ENCODE measurements around the gene MIER2. TPM values are rescaled to one million over a fixed set of nuclear protein-coding genes. Genes with fewer than 3 reads are reported as not detected.
"Not testable (repeated sequence)": the region's sequence is repeated elsewhere in the genome, so short reads cannot be mapped to it uniquely, and the experiment has no call there.

The MIER2 gene
- total RNA-seq, 1 donor = 10.5 TPM

- no peak for DNase-seq (ENCODE audit: low read depth in 2 of 3, low spot score in 2 of 3)
Observed at GRCh38 chr19:291006-291521, 53.5 kb downstream of the MIER2 start, which contains the start of gene PLPP2. TSS of gene PLPP2 (minus strand) at chr19:291403. CDS start at chr19:291336, 67 bp downstream.

DNA sequence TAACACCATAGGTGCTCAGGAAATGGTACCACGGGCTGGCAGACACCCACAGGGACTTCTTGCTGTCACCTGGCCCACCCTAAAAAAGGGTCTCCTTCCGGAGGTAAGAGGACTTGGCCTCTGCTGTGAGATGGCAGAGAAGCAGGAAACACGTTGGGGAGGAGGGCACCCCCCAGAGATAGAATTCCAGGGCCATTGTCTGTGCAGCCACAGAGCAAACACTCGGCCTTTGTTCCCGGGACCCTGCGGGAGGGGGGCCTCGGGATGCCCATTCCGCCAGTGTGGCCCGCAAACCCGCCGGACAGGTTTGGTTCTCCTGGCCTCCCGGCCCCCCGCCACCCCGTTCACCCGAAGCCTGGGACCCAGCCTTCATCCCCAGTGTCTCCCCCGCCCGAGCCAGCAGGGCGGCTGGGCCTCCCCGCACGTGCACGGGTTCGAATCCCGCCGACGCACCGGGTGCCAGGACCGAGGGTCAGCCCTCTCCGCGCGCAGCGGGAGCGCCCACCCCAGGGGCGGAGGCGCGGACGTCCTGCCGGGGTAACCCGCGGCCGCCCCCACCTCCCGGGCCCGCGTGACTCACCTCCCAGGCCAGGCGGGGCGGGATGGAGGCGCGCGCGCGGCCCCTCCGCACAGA, 54.1 kb downstream of the MIER2 start:
- no peak for DNase-seq (ENCODE audit: low read depth in 2 of 3, low spot score in 2 of 3)

DNA sequence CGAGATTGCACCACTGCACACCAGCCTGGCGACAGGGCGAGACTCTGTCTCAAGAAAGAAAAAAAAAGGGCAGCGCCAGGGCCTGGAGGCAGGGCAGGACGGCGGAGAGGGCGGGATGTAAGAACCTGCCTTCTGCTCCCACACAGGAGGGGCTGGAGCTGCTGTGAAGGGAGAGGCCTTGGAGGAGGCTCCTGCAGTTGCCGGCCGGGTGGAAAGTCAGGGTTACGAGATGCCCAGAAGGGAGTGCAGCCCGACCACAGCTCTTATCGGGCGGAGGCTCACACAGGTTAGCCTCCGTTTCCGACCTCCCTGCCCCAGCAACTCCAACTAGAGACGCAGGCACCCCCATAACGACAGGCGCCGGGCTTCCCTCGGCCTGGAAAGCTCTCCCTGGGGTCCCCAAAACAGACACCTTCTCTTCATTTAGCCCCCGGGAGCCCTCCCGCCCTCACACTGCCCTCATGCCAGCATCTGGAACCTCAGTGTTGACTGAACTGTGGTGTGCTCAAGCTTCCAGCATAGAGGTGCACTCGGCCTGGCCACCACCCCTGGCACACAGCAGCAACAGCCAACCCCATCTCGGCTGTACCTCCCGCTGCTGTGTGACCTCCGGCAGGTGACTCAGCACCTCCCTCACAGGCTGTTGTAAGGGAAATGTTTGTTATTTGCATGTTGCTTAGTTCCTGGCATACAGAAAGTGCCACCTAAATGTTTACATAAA, 54.8 kb downstream of the MIER2 start:
- DNase-seq (ENCODE audit: low read depth in 2 of 3, low spot score in 2 of 3) = peak in 1 of 3 donors; percentile 40

- no peak for DNase-seq (ENCODE audit: low read depth in 2 of 3, low spot score in 2 of 3)
Observed at GRCh38 chr19:288911-289310, 55.7 kb downstream of the MIER2 start.

DNA sequence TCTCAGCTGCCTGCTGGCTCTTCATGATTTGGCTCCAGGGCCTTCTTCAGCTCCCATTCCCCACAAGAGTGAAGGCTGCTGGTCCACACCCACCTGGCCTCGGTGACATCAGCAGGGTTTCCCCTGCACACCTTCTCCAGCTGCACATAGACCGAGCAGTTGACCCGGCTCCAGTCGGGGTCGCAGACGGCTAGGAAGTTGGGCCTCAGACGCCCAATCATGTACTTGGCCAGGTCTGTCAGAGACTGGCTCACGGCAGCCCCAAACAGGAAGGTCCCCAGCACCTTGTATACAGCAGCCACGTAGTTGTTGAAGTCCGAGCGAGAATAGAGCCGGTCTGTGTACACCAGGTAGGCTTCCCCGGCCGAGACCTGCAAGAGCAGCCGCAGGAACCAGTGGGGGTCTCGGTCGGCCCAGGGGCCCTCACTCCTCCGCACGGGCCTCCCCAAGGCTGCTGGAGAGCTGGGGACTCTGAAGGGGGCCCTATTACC, 57.2 kb downstream of the MIER2 start:
- DNase-seq (ENCODE audit: low read depth in 2 of 3, low spot score in 2 of 3) = no peak

GRCh38 chr19:283395-283794, 61.2 kb downstream of the MIER2 start:
- no peak for DNase-seq (ENCODE audit: low read depth in 2 of 3, low spot score in 2 of 3)

GRCh38 chr19:282501-282900, 62.1 kb downstream of the MIER2 start:
- no peak for DNase-seq (ENCODE audit: low read depth in 2 of 3, low spot score in 2 of 3)

DNA sequence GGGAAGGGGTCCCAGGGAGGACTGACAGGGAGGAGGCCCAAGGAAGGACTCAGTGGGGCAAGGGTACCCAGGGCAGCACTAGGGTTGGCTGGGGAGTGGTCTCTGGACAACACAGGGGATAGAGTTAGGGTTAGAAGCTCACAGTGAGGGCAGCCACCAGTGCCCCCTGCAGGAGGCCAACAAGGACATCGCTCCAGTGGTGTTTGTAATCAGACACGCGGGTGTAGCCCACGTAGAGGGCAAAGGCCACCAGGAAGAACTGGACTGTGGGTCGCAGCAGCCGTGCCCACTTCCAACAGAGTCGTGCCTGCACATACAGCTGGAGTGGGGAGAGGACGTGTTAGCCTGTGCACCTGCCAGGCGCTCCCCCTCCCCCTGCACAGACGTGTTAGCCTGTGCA, 62.6 kb downstream of the MIER2 start:
- DNase-seq (ENCODE audit: low read depth in 2 of 3, low spot score in 2 of 3) = no peak

GRCh38 chr19:281156-281853, 63.3 kb downstream of the MIER2 start:
- no peak for DNase-seq (ENCODE audit: low read depth in 2 of 3, low spot score in 2 of 3)

DNA sequence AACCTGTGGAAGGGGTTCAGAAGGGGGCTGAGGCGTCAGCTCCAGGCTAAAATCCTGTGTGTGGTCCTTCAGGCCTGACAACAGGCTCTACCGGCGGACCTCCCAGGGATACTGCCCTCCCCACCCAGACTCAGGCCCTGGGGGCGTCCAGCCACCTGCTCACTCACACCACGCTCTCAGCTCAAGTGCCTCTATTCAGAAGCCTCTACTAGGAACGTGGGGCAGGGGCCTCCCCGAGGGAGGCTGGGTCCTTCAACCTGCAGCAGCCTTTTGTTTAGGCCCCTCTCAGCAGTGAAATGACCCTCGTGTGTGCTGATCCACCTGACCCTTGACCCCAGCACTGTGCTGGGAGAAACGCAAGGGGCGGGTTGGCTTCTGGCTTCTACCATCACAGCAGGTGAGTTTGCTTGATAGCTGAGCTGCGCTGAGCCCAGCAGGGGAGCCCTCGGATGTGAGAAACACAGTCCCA, 64.0 kb downstream of the MIER2 start:
- no peak for DNase-seq (ENCODE audit: low read depth in 2 of 3, low spot score in 2 of 3)

- no peak for DNase-seq (ENCODE audit: low read depth in 2 of 3, low spot score in 2 of 3)
Observed at GRCh38 chr19:279656-280055, 64.9 kb downstream of the MIER2 start.

- no peak for DNase-seq (ENCODE audit: low read depth in 2 of 3, low spot score in 2 of 3)
Observed at GRCh38 chr19:279231-279630, 65.4 kb downstream of the MIER2 start.

GRCh38 chr19:277581-278165, 66.9 kb downstream of the MIER2 start:
- peak in 1 of 3 donors; percentile 56 for DNase-seq (ENCODE audit: low read depth in 2 of 3, low spot score in 2 of 3)

DNA sequence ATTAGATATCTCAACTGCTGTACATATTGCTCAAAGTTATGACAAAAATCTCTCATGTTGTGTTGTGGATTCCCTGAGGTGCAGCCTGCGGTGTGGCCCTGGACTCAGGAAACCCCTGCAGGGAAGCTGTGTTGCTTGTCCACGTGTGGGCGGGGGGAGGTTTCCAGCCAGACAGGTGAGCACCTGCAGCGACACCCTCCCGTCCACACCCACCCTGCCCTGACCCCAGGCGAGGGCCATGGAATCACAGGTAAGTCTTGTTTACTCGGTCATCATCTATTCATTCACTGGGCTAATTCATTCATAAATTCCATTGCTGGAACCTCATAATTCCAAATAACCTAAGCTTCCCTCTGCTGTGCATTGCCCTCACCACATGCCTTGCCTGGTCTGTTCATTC, 67.5 kb downstream of the MIER2 start:
- DNase-seq (ENCODE audit: low read depth in 2 of 3, low spot score in 2 of 3) = no peak

- no peak for DNase-seq (ENCODE audit: low read depth in 2 of 3, low spot score in 2 of 3)
Observed at GRCh38 chr19:275958-276646, 68.5 kb downstream of the MIER2 start.

GRCh38 chr19:275000-275399, 69.6 kb downstream of the MIER2 start:
- DNase-seq (ENCODE audit: low read depth in 2 of 3, low spot score in 2 of 3) = no peak

DNA sequence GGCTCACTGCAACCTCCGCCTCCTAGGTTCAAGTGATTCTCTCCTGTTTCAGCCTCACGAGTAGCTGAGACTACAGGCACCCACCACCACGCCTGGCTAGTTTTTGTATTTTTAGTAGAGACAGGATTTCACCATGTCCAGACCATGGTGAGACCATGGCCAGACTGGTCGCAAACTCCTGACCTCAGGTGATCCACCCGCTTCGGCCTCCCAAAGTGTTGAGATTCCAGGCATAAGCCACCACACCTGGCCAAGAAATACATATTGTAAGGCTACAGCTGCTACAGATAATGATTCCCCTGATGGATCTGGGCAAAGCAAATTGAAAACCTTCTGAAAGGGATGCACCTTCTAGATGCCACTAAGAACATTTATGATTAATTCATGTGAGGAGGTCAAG, 71.2 kb downstream of the MIER2 start:
- DNase-seq (ENCODE audit: low read depth in 2 of 3, low spot score in 2 of 3) = no peak

GRCh38 chr19:271856-272255, 72.7 kb downstream of the MIER2 start:
- DNase-seq (ENCODE audit: low read depth in 2 of 3, low spot score in 2 of 3) = peak in 1 of 3 donors; percentile 16

DNA sequence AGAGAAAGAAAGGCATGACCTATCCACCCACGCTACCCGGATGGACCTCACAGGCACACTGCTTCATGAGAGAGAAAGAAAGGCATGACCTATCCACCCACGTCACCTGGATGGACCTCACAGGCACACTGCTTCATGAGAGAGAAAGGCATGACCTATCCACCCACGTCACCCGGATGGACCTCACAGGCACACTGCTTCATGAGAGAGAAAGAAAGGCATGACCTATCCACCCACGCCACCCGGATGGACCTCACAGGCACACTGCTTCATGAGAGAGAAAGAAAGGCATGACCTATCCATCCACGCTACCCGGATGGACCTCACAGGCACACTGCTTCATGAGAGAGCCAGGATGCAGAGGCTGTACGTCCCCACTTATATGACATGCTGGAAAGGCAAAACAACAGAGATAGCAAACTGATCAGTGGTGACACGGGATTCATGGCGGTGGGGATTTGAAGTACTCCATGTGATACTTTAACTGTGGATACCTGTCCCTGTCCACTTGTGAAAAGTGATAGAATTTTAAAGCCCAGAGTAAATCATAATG, 73.8 kb downstream of the MIER2 start:
- DNase-seq (ENCODE audit: low read depth in 2 of 3, low spot score in 2 of 3) = not testable (repeated sequence)

DNA sequence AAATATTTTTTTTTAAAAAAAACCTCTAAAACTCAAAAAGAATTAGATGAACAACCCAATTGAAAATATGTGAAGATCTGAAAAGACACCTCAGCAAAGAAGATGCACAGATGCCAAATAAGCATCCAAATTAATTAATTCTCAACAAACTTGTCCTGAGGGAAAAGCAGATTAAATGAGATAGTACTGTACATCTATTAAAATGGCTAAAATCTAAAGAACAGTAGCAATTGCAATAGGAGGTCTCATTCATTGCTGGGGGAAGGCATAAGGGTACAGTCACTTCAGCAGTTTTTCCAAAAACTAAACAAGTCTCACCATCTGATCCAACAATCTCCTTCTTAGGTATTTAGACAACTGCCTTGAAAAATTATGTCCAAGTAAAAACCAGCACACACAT, 75.4 kb downstream of the MIER2 start:
- no peak for DNase-seq (ENCODE audit: low read depth in 2 of 3, low spot score in 2 of 3)
